NOMO-1 treated with dmso at 0.1 percent for 144 hours (cell line): ENCODE measurements around the gene XRN2.
"Not testable (repeated sequence)": the region's sequence is repeated elsewhere in the genome, so short reads cannot be mapped to it uniquely, and the experiment has no call there.

Experiments used
- DNase-seq: peaks from one replicate; lab custom pipeline; 2025; ENCODE audit not compliant: unreplicated experiment; lab: John Stamatoyannopoulos, UW

XRN2 gene

GRCh38 chr20:21388566-21388965 lies 85.4 kb downstream of the XRN2 start:
- DNase-seq: no peak

- DNase-seq: no peak
These were observed 86.2 kb downstream of the XRN2 start for GRCh38 chr20:21389368-21389767.

- no peak for DNase-seq
These were observed 87.6 kb downstream of the XRN2 start for GRCh38 chr20:21390768-21391167.

GRCh38 chr20:21391185-21391971 lies 88.2 kb downstream of the XRN2 start:
- DNase-seq: no peak

GRCh38 chr20:21391972-21392352 lies 88.8 kb downstream of the XRN2 start:
- no peak for DNase-seq

GRCh38 chr20:21393166-21393565 lies 90.0 kb downstream of the XRN2 start:
- no peak for DNase-seq

GRCh38 chr20:21393816-21394519 lies 90.8 kb downstream of the XRN2 start:
- no peak for DNase-seq

GRCh38 chr20:21394551-21394950 lies 91.4 kb downstream of the XRN2 start:
- no peak for DNase-seq

GRCh38 chr20:21395051-21395665 lies 92.0 kb downstream of the XRN2 start:
- DNase-seq: no peak

- no peak for DNase-seq
These were observed 92.8 kb downstream of the XRN2 start for GRCh38 chr20:21395666-21396598.

GRCh38 chr20:21396599-21397340 lies 93.6 kb downstream of the XRN2 start:
- no peak for DNase-seq

- DNase-seq: no peak
These were observed 94.4 kb downstream of the XRN2 start, which contains the start of gene NKX2-4 for GRCh38 chr20:21397341-21398108. TSS of gene NKX2-4 (minus strand) at chr20:21397526. CDS start at chr20:21397399, 127 bp downstream.

- no peak for DNase-seq
These were observed 95.2 kb downstream of the XRN2 start for GRCh38 chr20:21398109-21399004.

GRCh38 chr20:21399005-21399475 lies 95.9 kb downstream of the XRN2 start:
- DNase-seq: no peak

- no peak for DNase-seq
These were observed 108.6 kb downstream of the XRN2 start for GRCh38 chr20:21411725-21412124.

GRCh38 chr20:21413996-21414395 lies 110.9 kb downstream of the XRN2 start:
- not testable (repeated sequence) for DNase-seq

GRCh38 chr20:21419147-21419546 lies 116.0 kb downstream of the XRN2 start:
- not testable (repeated sequence) for DNase-seq

GRCh38 chr20:21421601-21422236 lies 118.6 kb downstream of the XRN2 start:
- no peak for DNase-seq
